ENCODE data around the gene COL4A5. TPM values are rescaled to one million over a fixed set of nuclear protein-coding genes. Genes with fewer than 3 reads are reported as not detected.

The COL4A5 gene
- total RNA-seq, 1 experiment from 2014 or later = 51.3 TPM

DNA sequence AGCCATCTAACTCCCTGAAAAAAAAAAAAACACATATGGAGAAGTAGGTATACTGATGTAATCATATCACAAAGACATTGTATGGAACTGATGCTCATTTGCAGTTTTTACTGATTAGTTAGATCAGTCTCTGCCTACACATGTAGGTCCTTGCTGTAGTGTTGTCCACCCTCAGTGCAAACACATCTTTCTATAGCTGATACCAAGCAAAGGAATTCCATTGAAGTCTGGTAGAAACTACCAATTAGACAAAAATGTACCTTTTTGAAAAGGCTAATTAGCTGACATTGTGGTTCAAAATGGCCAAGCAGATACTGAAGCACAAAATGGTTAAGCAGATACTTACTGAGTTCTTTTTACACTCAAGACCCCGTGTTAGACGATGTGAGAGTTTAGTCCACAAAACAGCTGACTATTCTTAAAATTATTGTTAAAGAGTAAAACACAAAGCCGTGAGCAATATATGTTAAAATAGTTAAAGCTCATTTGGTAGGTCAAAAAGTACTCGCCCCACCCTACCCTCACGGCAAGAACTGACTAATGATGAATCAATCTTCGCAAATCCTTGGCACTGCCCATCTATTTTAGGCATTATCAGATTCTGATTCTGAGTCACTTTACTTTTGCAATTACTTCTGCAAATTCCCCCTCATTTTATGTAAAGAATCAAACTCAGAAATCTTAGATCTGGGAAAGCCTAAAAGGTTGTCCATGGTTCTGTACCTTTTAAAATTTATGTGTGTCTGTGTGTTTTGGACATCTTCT lies 41.8 kb upstream of the COL4A5 start:
- Histone ChIP-seq H4K5ac (ENCODE audit: insufficient read length, low read depth, low read length) (no peak overlapping the region), H2BK120ac (ENCODE audit: low read depth, low read length, poor library complexity, severe bottlenecking) (no peak overlapping the region), H2AFZ (ENCODE audit: low read length) (no peak overlapping the region), H3K27me3 (ENCODE audit: insufficient read depth, low read length) (no peaks in the 10 kb centered on the region), H4K20me1 (ENCODE audit: control insufficient read depth, insufficient read depth, insufficient read length) (no peaks in the 10 kb centered on the region), H2BK20ac (ENCODE audit: low read depth, low read length, poor library complexity, severe bottlenecking) (no peak overlapping the region), H3K27ac (ENCODE audit: insufficient read length, low read depth, low read length) (no peak overlapping the region), H3K9ac (ENCODE audit: extremely low read depth, insufficient read length, low read length) (no peak overlapping the region), H3K79me1 (ENCODE audit: insufficient read depth, low read depth, low read length, poor library complexity, severe bottlenecking) (no peaks in the 10 kb centered on the region), H3K4ac (ENCODE audit: low read depth, low read length) (no peak overlapping the region), H3K18ac (ENCODE audit: insufficient read length, low read depth, low read length) (no peak overlapping the region), H3K4me2 (ENCODE audit: insufficient read depth, insufficient read length, low read length) (no peak overlapping the region), H3K56ac (ENCODE audit: insufficient read length, low read depth, low read length) (no peak overlapping the region), H3K23ac (ENCODE audit: insufficient read length, low read depth, low read length) (no peak overlapping the region), H3T11ph (ENCODE audit: low read length) (no peak overlapping the region), H2BK12ac (ENCODE audit: insufficient read length, low read depth, low read length) (no peak overlapping the region), H4K91ac (ENCODE audit: insufficient read length, low read depth, low read length) (no peak overlapping the region), H3K4me1 (ENCODE audit: insufficient read depth, low read length) (peaks cover 8% of the 10 kb centered on the region; the same call in 1 of the 2 replicates), H2AK5ac (ENCODE audit: insufficient read length, low read length) (no peak overlapping the region), H2BK15ac (ENCODE audit: low read depth, low read length) (no peak overlapping the region), H3K14ac (ENCODE audit: insufficient read depth, low read length) (no peak overlapping the region), H4K8ac (replicated peaks; ENCODE audit: insufficient read length, low read depth, low read length) (no peak overlapping the region), H3K23me2 (ENCODE audit: insufficient read length, low read depth, low read length, poor library complexity, severe bottlenecking) (no peaks in the 10 kb centered on the region), H3K79me2 (ENCODE audit: insufficient read depth, low read length) (no peaks in the 10 kb centered on the region), H3K9me3 (ENCODE audit: control insufficient read depth, low read depth, low read length) (no peaks in the 10 kb centered on the region), H2BK5ac (ENCODE audit: insufficient read length, low read length) (no peak overlapping the region)
- Mint-ChIP-seq H3K36me3 (ENCODE audit: insufficient read depth in 1 of 3, low read depth in 3 of 3) (peaks cover 0 to 3% (median 0%) of the 10 kb centered on the region in 3 experiments; a peak in 2 of 7 replicates), H3K27ac (no peak overlapping the region), H3K4me1 (peaks cover 43 to 47% of the 10 kb centered on the region in 2 experiments), H3K27me3 (ENCODE audit: low read depth) (no peaks in the 10 kb centered on the region), H3K9me3 (no peaks in the 10 kb centered on the region; a peak in 2 of 5 replicates), H3K4me3 (no peak overlapping the region)
- WGBS (ENCODE audit: extremely low coverage, insufficient read length, low lambda C conversion rate) = no CpG with 5 or more reads among the region's 6 CpGs
- DNase-seq = no peak
- TF ChIP-seq, protein P1, sequence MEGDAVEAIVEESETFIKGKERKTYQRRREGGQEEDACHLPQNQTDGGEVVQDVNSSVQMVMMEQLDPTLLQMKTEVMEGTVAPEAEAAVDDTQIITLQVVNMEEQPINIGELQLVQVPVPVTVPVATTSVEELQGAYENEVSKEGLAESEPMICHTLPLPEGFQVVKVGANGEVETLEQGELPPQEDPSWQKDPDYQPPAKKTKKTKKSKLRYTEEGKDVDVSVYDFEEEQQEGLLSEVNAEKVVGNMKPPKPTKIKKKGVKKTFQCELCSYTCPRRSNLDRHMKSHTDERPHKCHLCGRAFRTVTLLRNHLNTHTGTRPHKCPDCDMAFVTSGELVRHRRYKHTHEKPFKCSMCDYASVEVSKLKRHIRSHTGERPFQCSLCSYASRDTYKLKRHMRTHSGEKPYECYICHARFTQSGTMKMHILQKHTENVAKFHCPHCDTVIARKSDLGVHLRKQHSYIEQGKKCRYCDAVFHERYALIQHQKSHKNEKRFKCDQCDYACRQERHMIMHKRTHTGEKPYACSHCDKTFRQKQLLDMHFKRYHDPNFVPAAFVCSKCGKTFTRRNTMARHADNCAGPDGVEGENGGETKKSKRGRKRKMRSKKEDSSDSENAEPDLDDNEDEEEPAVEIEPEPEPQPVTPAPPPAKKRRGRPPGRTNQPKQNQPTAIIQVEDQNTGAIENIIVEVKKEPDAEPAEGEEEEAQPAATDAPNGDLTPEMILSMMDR (conservative IDR thresholded peaks at IDR 0.05) = no peak

All from H9 (cell line).